NB4 (cell line): ENCODE results near the gene ICE1.

ENCODE experiments used
- CTCF ChIP-seq: IDR thresholded peaks from one replicate; pipeline ENCODE4 v1.5.1; 2012; ENCODE audit warnings: low read depth, low read length
- MAX ChIP-seq: IDR thresholded peaks from 2 replicates; pipeline ENCODE4 v1.6.1; 2011; ENCODE audit warnings: low read depth, low read length
- MYC ChIP-seq: IDR thresholded peaks from 2 replicates; pipeline ENCODE4 v1.6.1; 2011; ENCODE audit warnings: low read depth, low read length
- POLR2A ChIP-seq: IDR thresholded peaks from 2 replicates; pipeline ENCODE4 v1.6.1; 2011; ENCODE audit warnings: mild to moderate bottlenecking; ENCODE audit not compliant: insufficient read length; ENCODE audit errors: extremely low read depth

DNA sequence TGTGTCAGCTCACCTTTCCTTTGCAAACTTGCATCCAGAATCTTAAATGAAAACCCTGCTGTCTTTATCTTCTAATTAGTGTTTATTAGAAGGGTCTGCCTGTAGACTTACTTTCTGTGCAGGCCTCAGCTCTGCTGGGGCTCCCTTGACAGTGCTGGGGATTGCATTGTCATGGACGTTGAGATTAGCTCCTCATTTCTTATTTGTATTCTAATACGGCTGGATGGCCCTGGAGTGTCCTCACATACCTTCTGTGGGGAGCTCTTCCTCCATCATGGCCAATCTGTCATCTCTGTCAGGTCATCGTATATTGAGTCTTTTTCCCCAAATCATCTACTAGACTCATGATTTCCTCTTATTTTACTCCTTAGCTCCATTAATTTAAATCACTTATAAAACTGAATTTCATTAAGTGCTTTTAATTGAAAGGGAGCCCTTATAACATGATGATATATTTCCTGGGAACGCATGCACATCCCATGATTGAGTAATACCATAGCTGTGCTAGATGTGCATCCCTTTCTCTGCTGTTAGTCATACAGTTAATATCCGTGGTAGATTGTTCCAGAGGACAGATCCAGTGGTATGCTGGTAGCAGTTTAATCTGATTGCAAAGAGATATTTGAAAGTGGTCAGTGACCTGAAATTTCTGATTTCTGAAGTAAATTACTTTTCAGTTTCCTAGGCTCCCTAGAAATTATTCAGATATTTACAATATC, 61.6 kb downstream of the ICE1 start:
- TF ChIP-seq CTCF: no peak
- no peak for TF ChIP-seq MYC
- TF ChIP-seq POLR2A: no peak
- no peak for TF ChIP-seq MAX
